HCT116 (cell line): ENCODE results near the gene CLIC5.

ENCODE experiments used
- CBX3 ChIP-seq: IDR thresholded peaks from 2 replicates; pipeline ENCODE4 v1.6.1; 2012; ENCODE audit warnings: low read depth
- ELF1 ChIP-seq: IDR thresholded peaks from 2 replicates; pipeline ENCODE4 v1.6.1; 2012; ENCODE audit warnings: low read depth, borderline replicate concordance
- EZH2 ChIP-seq: fragments of 200-600 bp; sonication (generic); IDR thresholded peaks from 2 replicates; pipeline ENCODE4 v1.6.1; 2017; ENCODE audit warnings: antibody characterized with exemption, mixed run types
- EZH2phosphoT487 ChIP-seq: fragments of 200-600 bp; IDR thresholded peaks from 2 replicates; pipeline ENCODE4 v1.6.1; 2018; ENCODE audit warnings: antibody characterized with exemption, borderline replicate concordance
- FOSL1 ChIP-seq: IDR thresholded peaks from 2 replicates; pipeline ENCODE4 v1.6.1; 2012; ENCODE audit warnings: low read depth
- POLR2AphosphoS5 ChIP-seq: IDR thresholded peaks from 2 replicates; pipeline ENCODE4 v1.6.1; 2011; ENCODE audit warnings: mild to moderate bottlenecking, low read depth, low read length, moderate library complexity
- YY1 ChIP-seq: IDR thresholded peaks from 2 replicates; pipeline ENCODE4 v1.6.1; 2011; ENCODE audit warnings: low read length, low read depth, moderate library complexity, mild to moderate bottlenecking; ENCODE audit not compliant: insufficient replicate concordance; ENCODE audit errors: extremely low read depth
- TF ChIP-seq, protein P1 (sequence below), 3 experiments: fragments of 200-600 bp in 1 of 3; sonication (generic) in 1 of 3; IDR thresholded peaks in 2 of 3; conservative IDR thresholded peaks in 1 of 3; 2 replicates each; pipeline ENCODE4 v1.5.1; 2012 to 2017; ENCODE audit warnings: low read depth in 2 of 3, low read length in 2 of 3, antibody characterized with exemption in 1 of 3, borderline replicate concordance in 1 of 3, control low read depth in 1 of 3, mild to moderate bottlenecking in 1 of 3, mixed read lengths in 1 of 3, mixed run types in 1 of 3, moderate library complexity in 1 of 3; ENCODE audit not compliant: insufficient read depth in 1 of 3
- TF ChIP-seq, protein P2 (sequence below): IDR thresholded peaks from 2 replicates; pipeline ENCODE4 v1.6.1; 2012
- TF ChIP-seq, protein P3 (sequence below): IDR thresholded peaks from 2 replicates; pipeline ENCODE4 v1.6.1; 2011; ENCODE audit warnings: mild to moderate bottlenecking, low read length, moderate library complexity; ENCODE audit not compliant: insufficient replicate concordance; ENCODE audit errors: extremely low read depth
- TF ChIP-seq, protein P4 (sequence below): IDR thresholded peaks from 2 replicates; pipeline ENCODE4 v1.6.1; 2012; ENCODE audit warnings: low read depth

DNA sequence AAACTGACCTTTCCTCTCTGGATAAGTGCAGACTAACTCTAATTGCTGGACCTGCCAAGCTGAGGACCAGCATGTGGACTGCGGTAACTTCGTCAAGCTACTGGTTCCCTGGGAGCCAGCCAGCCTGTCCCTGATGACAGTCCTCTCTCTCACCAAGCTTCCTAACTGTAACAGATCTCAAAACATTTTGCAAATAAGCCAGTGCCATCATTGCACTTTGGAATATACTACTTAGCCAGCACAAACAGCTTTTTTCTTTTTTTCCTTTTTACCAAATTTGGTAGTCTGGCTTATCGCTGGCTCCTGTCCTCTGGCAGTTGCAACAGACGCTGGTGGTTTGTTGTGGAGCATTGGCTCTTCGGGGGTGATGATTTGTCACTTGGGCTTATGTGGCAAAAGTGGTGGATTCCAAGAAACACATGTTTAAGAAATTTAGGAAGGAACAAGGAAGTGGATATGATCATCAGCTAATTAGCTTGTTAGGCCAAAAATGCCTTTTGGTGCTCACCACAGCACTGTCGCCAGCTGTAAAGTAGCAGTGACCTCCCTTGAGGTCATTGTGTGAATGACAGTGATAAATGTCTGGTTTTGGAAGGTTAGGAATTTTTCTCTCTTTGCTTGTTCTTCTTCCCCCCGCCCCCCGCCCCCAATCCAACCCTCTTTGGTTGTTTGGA is 171.7 kb downstream of the CLIC5 start:
- TF ChIP-seq, protein P1, sequence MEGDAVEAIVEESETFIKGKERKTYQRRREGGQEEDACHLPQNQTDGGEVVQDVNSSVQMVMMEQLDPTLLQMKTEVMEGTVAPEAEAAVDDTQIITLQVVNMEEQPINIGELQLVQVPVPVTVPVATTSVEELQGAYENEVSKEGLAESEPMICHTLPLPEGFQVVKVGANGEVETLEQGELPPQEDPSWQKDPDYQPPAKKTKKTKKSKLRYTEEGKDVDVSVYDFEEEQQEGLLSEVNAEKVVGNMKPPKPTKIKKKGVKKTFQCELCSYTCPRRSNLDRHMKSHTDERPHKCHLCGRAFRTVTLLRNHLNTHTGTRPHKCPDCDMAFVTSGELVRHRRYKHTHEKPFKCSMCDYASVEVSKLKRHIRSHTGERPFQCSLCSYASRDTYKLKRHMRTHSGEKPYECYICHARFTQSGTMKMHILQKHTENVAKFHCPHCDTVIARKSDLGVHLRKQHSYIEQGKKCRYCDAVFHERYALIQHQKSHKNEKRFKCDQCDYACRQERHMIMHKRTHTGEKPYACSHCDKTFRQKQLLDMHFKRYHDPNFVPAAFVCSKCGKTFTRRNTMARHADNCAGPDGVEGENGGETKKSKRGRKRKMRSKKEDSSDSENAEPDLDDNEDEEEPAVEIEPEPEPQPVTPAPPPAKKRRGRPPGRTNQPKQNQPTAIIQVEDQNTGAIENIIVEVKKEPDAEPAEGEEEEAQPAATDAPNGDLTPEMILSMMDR (IDR thresholded peaks at IDR 0.05 in 2 of 3, conservative IDR thresholded peaks at IDR 0.05 in 1 of 3; ENCODE audit: borderline replicate concordance in 1 of 3, insufficient read depth in 1 of 3, low read depth in 2 of 3, low read length in 2 of 3), result no peak
- no peak for TF ChIP-seq EZH2
- no peak for TF ChIP-seq EZH2phosphoT487
- TF ChIP-seq FOSL1, result no peak
- TF ChIP-seq CBX3, result no peak
- no peak for TF ChIP-seq YY1
- no peak for TF ChIP-seq ELF1
- TF ChIP-seq, protein P2, sequence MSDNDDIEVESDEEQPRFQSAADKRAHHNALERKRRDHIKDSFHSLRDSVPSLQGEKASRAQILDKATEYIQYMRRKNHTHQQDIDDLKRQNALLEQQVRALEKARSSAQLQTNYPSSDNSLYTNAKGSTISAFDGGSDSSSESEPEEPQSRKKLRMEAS, result no peak
- TF ChIP-seq, protein P3, sequence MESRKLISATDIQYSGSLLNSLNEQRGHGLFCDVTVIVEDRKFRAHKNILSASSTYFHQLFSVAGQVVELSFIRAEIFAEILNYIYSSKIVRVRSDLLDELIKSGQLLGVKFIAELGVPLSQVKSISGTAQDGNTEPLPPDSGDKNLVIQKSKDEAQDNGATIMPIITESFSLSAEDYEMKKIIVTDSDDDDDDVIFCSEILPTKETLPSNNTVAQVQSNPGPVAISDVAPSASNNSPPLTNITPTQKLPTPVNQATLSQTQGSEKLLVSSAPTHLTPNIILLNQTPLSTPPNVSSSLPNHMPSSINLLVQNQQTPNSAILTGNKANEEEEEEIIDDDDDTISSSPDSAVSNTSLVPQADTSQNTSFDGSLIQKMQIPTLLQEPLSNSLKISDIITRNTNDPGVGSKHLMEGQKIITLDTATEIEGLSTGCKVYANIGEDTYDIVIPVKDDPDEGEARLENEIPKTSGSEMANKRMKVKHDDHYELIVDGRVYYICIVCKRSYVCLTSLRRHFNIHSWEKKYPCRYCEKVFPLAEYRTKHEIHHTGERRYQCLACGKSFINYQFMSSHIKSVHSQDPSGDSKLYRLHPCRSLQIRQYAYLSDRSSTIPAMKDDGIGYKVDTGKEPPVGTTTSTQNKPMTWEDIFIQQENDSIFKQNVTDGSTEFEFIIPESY, result no peak
- TF ChIP-seq POLR2AphosphoS5, result no peak
- TF ChIP-seq, protein P4, sequence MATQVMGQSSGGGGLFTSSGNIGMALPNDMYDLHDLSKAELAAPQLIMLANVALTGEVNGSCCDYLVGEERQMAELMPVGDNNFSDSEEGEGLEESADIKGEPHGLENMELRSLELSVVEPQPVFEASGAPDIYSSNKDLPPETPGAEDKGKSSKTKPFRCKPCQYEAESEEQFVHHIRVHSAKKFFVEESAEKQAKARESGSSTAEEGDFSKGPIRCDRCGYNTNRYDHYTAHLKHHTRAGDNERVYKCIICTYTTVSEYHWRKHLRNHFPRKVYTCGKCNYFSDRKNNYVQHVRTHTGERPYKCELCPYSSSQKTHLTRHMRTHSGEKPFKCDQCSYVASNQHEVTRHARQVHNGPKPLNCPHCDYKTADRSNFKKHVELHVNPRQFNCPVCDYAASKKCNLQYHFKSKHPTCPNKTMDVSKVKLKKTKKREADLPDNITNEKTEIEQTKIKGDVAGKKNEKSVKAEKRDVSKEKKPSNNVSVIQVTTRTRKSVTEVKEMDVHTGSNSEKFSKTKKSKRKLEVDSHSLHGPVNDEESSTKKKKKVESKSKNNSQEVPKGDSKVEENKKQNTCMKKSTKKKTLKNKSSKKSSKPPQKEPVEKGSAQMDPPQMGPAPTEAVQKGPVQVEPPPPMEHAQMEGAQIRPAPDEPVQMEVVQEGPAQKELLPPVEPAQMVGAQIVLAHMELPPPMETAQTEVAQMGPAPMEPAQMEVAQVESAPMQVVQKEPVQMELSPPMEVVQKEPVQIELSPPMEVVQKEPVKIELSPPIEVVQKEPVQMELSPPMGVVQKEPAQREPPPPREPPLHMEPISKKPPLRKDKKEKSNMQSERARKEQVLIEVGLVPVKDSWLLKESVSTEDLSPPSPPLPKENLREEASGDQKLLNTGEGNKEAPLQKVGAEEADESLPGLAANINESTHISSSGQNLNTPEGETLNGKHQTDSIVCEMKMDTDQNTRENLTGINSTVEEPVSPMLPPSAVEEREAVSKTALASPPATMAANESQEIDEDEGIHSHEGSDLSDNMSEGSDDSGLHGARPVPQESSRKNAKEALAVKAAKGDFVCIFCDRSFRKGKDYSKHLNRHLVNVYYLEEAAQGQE, result no peak
